ENCODE results near the gene BPIFA2.

DNA sequence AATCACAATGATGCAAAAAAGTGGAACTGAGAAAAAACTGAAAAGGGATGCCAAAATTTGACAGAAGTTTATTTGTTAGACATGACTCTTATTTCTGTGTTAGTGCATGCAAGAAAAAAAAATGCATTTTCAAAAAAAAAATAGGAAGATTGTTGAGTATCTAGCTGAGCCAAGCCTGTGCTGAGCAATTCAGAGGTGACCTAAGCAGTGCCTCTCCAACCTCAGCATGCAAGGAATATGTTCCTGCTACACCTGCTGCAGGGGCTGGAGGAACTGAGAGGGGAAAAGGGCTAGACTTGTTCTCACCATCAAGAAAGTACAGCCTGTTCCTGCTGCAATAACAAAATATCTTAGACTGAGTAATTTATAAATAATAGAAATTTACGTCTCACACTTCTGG lies 24.0 kb downstream of the BPIFA2 start:
- TF ChIP-seq, protein P1, sequence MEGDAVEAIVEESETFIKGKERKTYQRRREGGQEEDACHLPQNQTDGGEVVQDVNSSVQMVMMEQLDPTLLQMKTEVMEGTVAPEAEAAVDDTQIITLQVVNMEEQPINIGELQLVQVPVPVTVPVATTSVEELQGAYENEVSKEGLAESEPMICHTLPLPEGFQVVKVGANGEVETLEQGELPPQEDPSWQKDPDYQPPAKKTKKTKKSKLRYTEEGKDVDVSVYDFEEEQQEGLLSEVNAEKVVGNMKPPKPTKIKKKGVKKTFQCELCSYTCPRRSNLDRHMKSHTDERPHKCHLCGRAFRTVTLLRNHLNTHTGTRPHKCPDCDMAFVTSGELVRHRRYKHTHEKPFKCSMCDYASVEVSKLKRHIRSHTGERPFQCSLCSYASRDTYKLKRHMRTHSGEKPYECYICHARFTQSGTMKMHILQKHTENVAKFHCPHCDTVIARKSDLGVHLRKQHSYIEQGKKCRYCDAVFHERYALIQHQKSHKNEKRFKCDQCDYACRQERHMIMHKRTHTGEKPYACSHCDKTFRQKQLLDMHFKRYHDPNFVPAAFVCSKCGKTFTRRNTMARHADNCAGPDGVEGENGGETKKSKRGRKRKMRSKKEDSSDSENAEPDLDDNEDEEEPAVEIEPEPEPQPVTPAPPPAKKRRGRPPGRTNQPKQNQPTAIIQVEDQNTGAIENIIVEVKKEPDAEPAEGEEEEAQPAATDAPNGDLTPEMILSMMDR (IDR thresholded peaks at IDR 0.05 in 4 of 5, conservative IDR thresholded peaks at IDR 0.05 in 1 of 5), result no peak
- no peak for TF ChIP-seq POLR2A (IDR thresholded peaks at IDR 0.05)
